Esophagus (tissue), 2 donors: ENCODE results near the gene EGFL8. TPM values are rescaled to one million over a fixed set of nuclear protein-coding genes. Genes with fewer than 3 reads are reported as not detected.
"Not testable (repeated sequence)": the region's sequence is repeated elsewhere in the genome, so short reads cannot be mapped to it uniquely, and the experiment has no call there.

Experiments
- H3K27ac ChIP-seq, 2 donors: one replicate each; pipeline ENCODE4 v1.5.1; 2013; ENCODE audit warnings: low read depth in 2 of 2, mild to moderate bottlenecking in 2 of 2, inconsistent platforms in 1 of 2, low read length in 1 of 2, moderate library complexity in 1 of 2
- H3K27me3 ChIP-seq, 2 donors: one replicate each; pipeline ENCODE4 v1.6.1; 2013; ENCODE audit warnings: low read length in 2 of 2, control low read depth in 1 of 2, mild to moderate bottlenecking in 1 of 2; ENCODE audit not compliant: insufficient read depth in 2 of 2, control insufficient read depth in 1 of 2
- H3K36me3 ChIP-seq, 2 donors: one replicate each; pipeline ENCODE4 v1.6.1; 2013; ENCODE audit warnings: low read length in 1 of 2; ENCODE audit not compliant: control insufficient read depth in 2 of 2, insufficient read depth in 2 of 2
- H3K4me1 ChIP-seq, 2 donors: one replicate each; pipeline ENCODE4 v1.6.1; 2013; ENCODE audit warnings: low read length in 1 of 2; ENCODE audit not compliant: control insufficient read depth in 2 of 2, insufficient read depth in 2 of 2
- H3K4me3 ChIP-seq, 2 donors: one replicate each; pipeline ENCODE4 v1.5.1; 2013; ENCODE audit warnings: low read length in 2 of 2, mild to moderate bottlenecking in 2 of 2, low read depth in 1 of 2, moderate library complexity in 1 of 2
- H3K9me3 ChIP-seq, 2 donors: one replicate each; pipeline ENCODE4 v1.6.1; 2013; ENCODE audit warnings: mild to moderate bottlenecking in 2 of 2, low read depth in 1 of 2, low read length in 1 of 2, moderate library complexity in 1 of 2; ENCODE audit not compliant: control insufficient read depth in 2 of 2, insufficient read depth in 1 of 2
- WGBS, 2 donors: extraction: QIAGEN DNeasy Blood & Tissue Kit; methylation state at CpG; one replicate each; pipeline ENCODE4 v1.1.7; 2013; 5-methylcytosine and 5-hydroxymethylcytosine counted together
- polyA plus RNA-seq, 2 donors: library from polyadenylated mRNA; stranded (reverse); fragments of 200-250 nt; gene quantifications; one replicate each; pipeline ENCODE4 v1.2.3, GENCODE V29; 2013
- donor health status: healthy with polysubstance abuse.
- donor health status: Bipolar disorder and iron deficiency.

EGFL8 gene
- polyA plus RNA-seq, 2 donors = 18.5 to 27.7 TPM

DNA sequence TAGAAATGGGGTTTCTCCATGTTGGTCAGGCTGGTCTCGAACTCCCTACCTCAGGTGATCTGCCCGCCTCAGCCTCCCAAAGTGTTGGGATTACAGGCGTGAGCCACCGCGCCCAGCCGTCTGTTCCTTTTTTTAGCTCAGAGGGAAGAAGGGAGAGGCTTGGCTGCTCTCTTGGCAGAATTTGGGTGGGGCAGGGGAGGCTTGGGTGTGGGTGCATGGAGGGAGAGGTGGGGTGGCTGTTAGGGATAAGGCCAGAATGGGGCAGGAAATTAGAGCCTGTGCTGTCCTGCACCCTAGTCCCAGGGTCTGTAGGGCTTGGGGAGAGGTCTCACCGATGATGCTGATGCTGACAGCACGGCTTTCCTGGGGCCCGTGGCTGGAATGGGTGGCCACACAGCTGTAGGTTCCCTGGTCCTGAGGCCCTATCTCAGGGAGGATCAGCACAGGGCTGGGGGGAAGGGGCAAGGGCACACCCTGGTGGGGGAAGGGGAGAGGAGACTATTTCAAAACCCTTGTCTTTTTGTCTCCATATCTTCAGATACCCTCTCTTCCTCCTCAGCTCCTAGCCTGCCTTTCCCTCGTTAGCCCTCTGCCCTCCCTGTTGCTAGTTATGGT lies 17.6 kb downstream of the EGFL8 start:
- Histone ChIP-seq H3K27ac (peak overlapping the region in 1 of 2 donors; percentile 78), H3K4me3 (no peak overlapping the region), H3K27me3 (no peaks in the 10 kb centered on the region), H3K4me1 (peaks cover 2 to 7% of the 10 kb centered on the region in 2 donors), H3K36me3 (peaks cover 8% of the 10 kb centered on the region in 2 donors), H3K9me3 (no peaks in the 10 kb centered on the region)
- WGBS, 2 donors = 65 to 72% methylated on average over 9 to 10 of the region's 10 CpGs

DNA sequence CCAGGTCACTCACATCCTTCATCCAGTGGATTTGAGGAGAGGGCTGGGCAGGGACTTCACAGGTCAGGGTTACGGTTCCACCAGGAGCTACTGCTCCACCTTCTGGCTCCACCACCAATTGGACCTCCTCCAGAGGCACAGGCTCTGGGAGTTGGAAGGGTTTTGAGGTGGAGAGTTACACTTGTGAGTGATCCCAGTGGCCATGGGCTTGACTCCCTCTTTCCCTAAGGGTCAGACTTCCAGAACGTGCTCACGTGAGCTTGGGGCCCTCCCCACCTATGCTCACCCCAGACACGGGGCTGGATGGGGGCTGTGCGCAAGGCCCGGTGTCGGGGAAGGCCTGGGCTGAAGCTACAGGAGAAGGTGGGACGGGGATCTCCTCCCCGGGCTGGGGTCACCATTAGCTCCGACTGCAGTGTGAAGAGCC lies 18.2 kb downstream of the EGFL8 start:
- WGBS, 2 donors = 81 to 85% methylated on average over 10 of the region's 10 CpGs
- Histone ChIP-seq H3K27ac (peak overlapping the region in 1 of 2 donors; percentile 78), H3K9me3 (no peaks in the 10 kb centered on the region), H3K27me3 (no peaks in the 10 kb centered on the region), H3K4me3 (no peak overlapping the region), H3K4me1 (peaks cover 2 to 9% of the 10 kb centered on the region in 2 donors), H3K36me3 (peaks cover 8 to 11% of the 10 kb centered on the region in 2 donors)

DNA sequence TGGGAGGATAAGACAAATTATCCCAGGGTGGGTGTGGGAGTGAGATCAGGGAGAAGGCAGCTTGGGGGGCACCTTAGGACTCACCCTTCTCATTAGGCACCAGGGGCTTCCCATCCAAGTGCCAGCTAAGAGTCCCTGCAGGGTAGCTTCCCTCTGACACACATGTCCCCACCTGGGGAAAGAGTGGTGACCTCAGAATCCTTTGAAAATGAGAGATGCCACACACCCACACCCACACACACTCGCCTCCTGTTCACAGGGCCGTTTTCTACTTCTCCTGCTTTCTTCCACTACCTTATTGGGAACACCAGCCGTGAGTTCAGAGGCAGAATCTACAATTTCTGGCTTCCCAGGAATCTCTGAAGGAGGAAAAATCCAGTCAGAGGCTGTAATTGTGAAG lies 18.6 kb downstream of the EGFL8 start:
- Histone ChIP-seq H3K27ac (peak overlapping the region in 1 of 2 donors; percentile 78), H3K27me3 (no peaks in the 10 kb centered on the region), H3K9me3 (no peaks in the 10 kb centered on the region), H3K36me3 (peaks cover 8 to 13% of the 10 kb centered on the region in 2 donors), H3K4me3 (no peak overlapping the region), H3K4me1 (peaks cover 5 to 10% of the 10 kb centered on the region in 2 donors)
- 70 to 73% methylated on average over 3 of the region's 3 CpGs for WGBS, 2 donors

DNA sequence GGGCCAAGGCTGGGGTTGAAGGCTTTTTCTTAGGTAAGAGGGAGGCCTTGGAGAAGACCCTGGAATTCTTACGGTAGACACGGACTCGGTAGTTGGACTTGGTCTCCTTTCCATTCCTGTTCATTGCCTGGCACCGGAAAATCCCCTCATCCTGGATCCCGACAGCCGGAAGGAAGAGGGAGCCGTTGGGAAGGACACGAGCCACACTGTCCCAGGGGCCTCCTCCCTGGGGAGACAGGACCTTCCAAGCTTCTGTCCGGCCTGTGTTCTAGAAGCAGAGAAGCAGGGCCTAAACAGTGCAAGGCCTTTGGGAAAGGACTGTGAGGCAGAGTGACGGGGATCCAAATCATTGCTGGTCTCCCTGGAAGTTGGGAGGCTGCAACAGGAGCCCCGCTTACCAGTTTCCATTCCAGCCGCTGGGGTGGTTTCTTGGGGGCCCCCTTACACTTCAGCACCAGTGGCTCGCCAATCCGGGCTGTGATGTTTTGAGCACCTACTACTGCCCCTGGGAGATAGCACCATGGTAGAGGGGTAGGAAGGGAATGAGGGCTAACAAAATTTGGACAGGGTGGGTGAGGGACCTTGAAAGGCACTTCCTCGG lies 19.2 kb downstream of the EGFL8 start:
- peaks cover 5 to 10% of the 10 kb centered on the region in 2 donors for H3K4me1 ChIP-seq
- H3K4me3 ChIP-seq = no peak overlapping the region
- WGBS, 2 donors = 81 to 82% methylated on average over 15 of the region's 15 CpGs
- H3K9me3 ChIP-seq = no peaks in the 10 kb centered on the region
- H3K27me3 ChIP-seq = no peaks in the 10 kb centered on the region
- H3K36me3 ChIP-seq = peaks cover 8 to 13% of the 10 kb centered on the region in 2 donors
- H3K27ac ChIP-seq = peak overlapping the region in 1 of 2 donors; percentile 78

DNA sequence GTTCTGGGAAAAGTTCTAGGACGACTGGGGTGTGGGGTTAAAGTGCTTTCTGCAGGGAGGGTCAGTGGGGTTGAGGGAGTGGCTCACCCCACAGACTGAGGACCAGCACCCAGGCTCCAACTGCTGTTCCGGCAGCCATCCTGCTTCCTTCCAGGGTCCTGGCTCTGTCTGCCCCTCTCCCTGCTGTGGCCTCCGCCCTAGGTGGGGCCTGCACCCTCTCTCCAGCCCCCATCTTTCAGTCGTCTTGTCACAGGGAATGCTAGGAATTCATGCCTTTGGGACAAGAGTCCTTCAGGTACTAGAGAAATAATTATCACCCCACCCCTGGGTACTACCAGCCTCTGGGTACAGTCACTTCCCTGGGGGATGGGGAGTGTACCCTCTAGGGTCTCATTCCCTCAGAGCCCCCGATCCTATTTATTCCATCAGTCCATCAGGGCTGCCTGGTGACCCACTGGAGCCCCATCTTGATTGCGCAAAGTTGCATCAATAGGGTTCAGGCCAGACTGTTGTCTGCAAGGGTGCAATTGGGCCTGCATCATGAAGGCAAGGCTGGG lies 19.8 kb downstream of the EGFL8 start, which contains the start of gene AGER:
AGER (minus strand) TSS at position 170 of the 557 bp plus-strand sequence; CDS start at position 139, 31 bp downstream.
- Histone ChIP-seq H3K4me3 (no peak within 1 kb of the TSS), H3K4me1 (peaks cover 5 to 7% of the 10 kb centered on the region in 2 donors), H3K27ac (peak within 1 kb of the TSS in 1 of 2 donors; percentile 78), H3K9me3 (no peaks in the 10 kb centered on the region), H3K36me3 (peaks cover 8 to 13% of the 10 kb centered on the region in 2 donors), H3K27me3 (no peaks in the 10 kb centered on the region)
- WGBS, 2 donors = 72 to 77% methylated on average over 6 of the region's 6 CpGs

DNA sequence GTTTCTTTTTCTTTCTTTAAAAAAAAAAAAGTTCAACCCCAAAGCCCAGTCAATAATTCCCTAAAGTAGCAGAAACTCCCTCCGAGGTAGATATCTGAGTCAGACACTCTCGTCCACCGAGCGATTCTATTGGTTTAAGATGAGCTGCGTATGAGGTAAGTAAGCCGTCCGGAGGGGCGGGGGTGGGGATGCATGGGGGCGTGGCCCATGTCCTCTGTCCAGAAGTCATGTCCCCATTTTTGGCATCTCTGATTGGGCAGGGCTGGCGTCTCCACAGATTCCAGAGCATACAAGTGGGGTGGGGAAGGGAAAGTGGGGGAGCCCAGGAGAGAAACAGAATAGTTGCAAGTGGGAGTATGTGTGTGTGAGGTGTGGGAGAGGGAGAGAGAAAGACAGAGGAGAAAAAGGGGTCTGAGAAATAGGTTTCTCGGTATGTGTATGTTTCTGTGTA lies 21.3 kb downstream of the EGFL8 start:
- Histone ChIP-seq H3K36me3 (peaks cover 8 to 13% of the 10 kb centered on the region in 2 donors), H3K27ac (peak overlapping the region; percentile 33 to 66)
- not testable (repeated sequence) for H3K27me3 ChIP-seq, H3K9me3 ChIP-seq, H3K4me3 ChIP-seq, H3K4me1 ChIP-seq
- 14 to 21% methylated on average over 11 of the region's 11 CpGs for WGBS, 2 donors

DNA sequence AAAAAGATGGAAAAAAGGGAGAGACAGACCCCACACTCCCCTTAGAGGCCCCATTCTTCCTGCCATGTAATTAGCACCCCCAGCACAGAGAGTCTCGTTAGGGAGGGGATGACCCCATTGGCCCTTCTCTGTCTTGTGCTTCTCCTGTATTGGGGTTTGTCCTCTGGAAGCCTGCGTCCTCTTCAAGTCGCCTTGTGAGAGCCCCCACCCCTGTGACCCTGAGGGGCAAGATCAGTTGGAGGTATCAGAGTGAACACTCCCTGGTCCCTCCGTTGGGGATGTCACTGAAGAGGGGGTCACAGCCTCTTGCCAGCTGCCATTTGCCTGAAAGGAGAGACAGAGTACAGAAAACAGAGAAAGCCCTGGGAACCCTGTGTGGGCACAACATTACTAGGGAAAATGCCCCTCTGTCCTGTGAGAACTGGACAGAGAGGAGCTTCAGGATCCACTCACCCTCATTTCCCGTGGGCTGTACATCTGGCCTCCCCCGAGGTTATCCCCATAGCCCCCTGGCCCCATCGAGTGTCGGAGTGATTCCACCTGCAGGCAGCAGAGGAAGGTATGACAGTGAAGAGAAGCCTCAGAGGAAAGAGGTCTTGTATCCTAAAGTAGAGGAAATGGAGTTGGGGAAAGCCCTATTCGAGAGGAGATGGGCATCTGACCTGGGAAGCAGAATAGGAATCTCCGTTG lies 21.9 kb downstream of the EGFL8 start:
- H3K27ac ChIP-seq = peak overlapping the region; percentile 66 to 79
- H3K36me3 ChIP-seq = peaks cover 8 to 13% of the 10 kb centered on the region in 2 donors
- H3K4me3 ChIP-seq, H3K4me1 ChIP-seq, H3K9me3 ChIP-seq, H3K27me3 ChIP-seq: not testable (repeated sequence)
- 62% methylated on average over 10 of the region's 10 CpGs for WGBS, 2 donors

DNA sequence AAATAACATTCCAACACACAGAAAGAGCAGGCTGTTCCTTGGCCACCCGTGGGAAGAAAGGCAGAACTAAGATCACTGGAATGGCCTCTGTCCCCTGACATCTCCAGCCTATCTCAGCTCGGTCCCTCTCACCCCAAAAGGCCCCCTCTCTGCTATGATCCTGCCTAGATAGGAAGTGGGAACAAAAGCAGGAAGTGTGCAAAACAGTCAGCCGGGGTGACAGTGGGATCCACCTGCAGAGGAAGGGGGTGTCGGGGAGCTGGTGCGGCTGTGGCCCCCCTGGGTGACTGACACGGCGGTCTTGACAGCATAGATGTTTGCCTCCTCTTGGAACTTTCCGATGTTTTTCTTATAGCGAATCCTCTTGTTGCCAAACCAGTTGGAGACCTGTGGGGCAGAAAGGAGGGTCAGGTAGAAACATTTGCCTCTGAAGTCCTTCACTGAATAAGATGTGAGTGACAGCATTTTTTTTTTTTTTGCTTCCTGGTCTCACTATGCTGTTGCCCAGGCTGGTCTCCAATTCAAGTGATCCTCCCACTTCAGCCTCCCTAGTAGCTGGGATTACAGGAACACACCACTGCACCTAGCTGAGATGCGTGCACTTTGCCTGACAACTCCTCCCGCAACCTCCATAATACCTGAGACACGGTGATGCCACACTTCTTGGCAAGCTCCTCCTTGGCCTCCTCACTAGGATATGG lies 22.8 kb downstream of the EGFL8 start:
- H3K27me3 ChIP-seq = no peaks in the 10 kb centered on the region
- H3K4me1 ChIP-seq = peaks cover 4 to 5% of the 10 kb centered on the region in 2 donors
- 60 to 67% methylated on average over 12 of the region's 12 CpGs for WGBS, 2 donors
- H3K36me3 ChIP-seq = peaks cover 8 to 12% of the 10 kb centered on the region in 2 donors
- H3K9me3 ChIP-seq = no peaks in the 10 kb centered on the region
- H3K4me3 ChIP-seq = no peak overlapping the region
- peak overlapping the region; percentile 37 to 79 for H3K27ac ChIP-seq
